ENCODE measurements around the gene TMEM247. TPM values are rescaled to one million over a fixed set of nuclear protein-coding genes. Genes with fewer than 3 reads are reported as not detected.

TMEM247 gene
- total RNA-seq, 2 experiments from 2014 or later, result not detected

DNA sequence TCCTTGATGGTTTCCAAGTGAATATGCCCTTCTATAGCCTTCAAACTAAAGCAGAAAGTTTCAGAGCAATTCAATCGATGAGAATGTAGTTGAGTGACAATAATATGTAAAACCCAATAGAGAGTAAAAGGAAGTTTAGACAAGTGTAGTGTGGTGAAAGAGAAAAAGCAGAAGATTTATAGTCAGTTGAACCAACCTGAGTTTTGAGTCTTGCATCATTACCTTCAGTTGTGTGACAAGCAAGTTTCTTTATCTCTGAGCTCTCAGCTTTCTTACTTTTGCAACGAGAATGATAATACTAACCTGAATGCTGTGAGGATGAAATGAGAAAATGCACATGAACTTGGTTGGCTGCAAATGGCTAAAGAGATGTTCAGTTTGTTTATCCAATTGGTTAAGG, 40.6 kb upstream of the TMEM247 start:
- H3K36me3 Mint-ChIP-seq (ENCODE audit: low read depth), result no peaks in the 10 kb centered on the region
- H3K4me3 ChIP-seq (ENCODE audit: low read length), result no peak overlapping the region
- no peaks in the 10 kb centered on the region for H3K9me3 Mint-ChIP-seq
- peaks cover 32% of the 10 kb centered on the region for H3K4me1 Mint-ChIP-seq (ENCODE audit: low read depth)
- H3K27ac ChIP-seq (ENCODE audit: low read depth in 1 of 2, low read length in 2 of 2), result no peak overlapping the region
- H3K27ac Mint-ChIP-seq, result peak overlapping the region; percentile 32
- no peaks in the 10 kb centered on the region for H3K36me3 ChIP-seq (ENCODE audit: insufficient read depth, low read length)
- ATAC-seq (ENCODE audit: poor library complexity) (no peak), DNase-seq (no peak)
- peaks cover 19% of the 10 kb centered on the region for H3K4me1 ChIP-seq (ENCODE audit: insufficient read depth, low read length)
- POLR2A ChIA-PET, result no interaction called here
- TF ChIP-seq, protein P1, sequence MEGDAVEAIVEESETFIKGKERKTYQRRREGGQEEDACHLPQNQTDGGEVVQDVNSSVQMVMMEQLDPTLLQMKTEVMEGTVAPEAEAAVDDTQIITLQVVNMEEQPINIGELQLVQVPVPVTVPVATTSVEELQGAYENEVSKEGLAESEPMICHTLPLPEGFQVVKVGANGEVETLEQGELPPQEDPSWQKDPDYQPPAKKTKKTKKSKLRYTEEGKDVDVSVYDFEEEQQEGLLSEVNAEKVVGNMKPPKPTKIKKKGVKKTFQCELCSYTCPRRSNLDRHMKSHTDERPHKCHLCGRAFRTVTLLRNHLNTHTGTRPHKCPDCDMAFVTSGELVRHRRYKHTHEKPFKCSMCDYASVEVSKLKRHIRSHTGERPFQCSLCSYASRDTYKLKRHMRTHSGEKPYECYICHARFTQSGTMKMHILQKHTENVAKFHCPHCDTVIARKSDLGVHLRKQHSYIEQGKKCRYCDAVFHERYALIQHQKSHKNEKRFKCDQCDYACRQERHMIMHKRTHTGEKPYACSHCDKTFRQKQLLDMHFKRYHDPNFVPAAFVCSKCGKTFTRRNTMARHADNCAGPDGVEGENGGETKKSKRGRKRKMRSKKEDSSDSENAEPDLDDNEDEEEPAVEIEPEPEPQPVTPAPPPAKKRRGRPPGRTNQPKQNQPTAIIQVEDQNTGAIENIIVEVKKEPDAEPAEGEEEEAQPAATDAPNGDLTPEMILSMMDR (IDR thresholded peaks at IDR 0.05), result no peak
- H3K27me3 ChIP-seq (ENCODE audit: control insufficient read depth in 1 of 2, insufficient read depth in 2 of 2, low read length in 2 of 2), result no peaks in the 10 kb centered on the region
- CTCF ChIA-PET, result no interaction called here
- no peaks in the 10 kb centered on the region for H3K9me3 ChIP-seq (ENCODE audit: control insufficient read depth in 1 of 2, insufficient read depth in 1 of 2, low read length in 2 of 2)
- no peak overlapping the region for H3K4me3 Mint-ChIP-seq
- H3K27me3 Mint-ChIP-seq, result no peaks in the 10 kb centered on the region
- intact Hi-C loops (cut with DNase I, micrococcal nuclease), result no loop called here

DNA sequence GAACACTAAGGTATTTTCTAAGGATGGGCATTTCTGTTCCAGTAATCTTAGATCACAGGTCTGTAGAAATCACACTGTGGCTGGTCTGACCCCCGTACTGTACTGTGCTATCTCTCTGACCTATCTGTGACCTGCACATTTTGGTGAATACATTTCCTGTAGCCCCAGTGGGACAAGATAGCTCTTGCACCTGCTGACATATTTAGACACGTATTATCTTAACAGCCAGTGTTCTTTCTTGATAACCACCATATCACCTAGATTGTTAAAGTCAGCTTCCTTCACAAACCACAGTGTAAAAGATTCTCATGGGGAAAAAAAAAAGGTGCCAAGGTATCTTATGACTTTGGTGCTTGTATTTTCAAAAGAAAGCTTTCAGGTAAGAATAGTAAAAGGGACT, 39.8 kb upstream of the TMEM247 start:
- Mint-ChIP-seq H3K27ac (peak overlapping the region; percentile 32), H3K36me3 (ENCODE audit: low read depth) (no peaks in the 10 kb centered on the region), H3K4me3 (peak overlapping the region; percentile 43), H3K9me3 (no peaks in the 10 kb centered on the region), H3K27me3 (no peaks in the 10 kb centered on the region), H3K4me1 (ENCODE audit: low read depth) (peaks cover 32% of the 10 kb centered on the region)
- Histone ChIP-seq H3K4me1 (ENCODE audit: insufficient read depth, low read length) (peaks cover 19% of the 10 kb centered on the region), H3K36me3 (ENCODE audit: insufficient read depth, low read length) (no peaks in the 10 kb centered on the region), H3K27me3 (ENCODE audit: control insufficient read depth in 1 of 2, insufficient read depth in 2 of 2, low read length in 2 of 2) (no peaks in the 10 kb centered on the region), H3K9me3 (ENCODE audit: control insufficient read depth in 1 of 2, insufficient read depth in 1 of 2, low read length in 2 of 2) (no peaks in the 10 kb centered on the region), H3K4me3 (ENCODE audit: low read length) (no peak overlapping the region), H3K27ac (ENCODE audit: low read depth in 1 of 2, low read length in 2 of 2) (no peak overlapping the region)
- TF ChIP-seq, protein P1 (IDR thresholded peaks at IDR 0.05), result no peak
- DNase-seq (peak in 3 of 14 experiments; percentile 55 to 82 (median 72)), ATAC-seq (ENCODE audit: poor library complexity) (peak; percentile 97)
- POLR2A ChIA-PET, result interaction anchor here (0.6 kb wide), 1 partner anchor 585 kb away, joined by 3 read pairs; no protein-coding TSS in a partner anchor
- intact Hi-C loops (cut with DNase I, micrococcal nuclease), result no loop called here
- CTCF ChIA-PET, result no interaction called here

DNA sequence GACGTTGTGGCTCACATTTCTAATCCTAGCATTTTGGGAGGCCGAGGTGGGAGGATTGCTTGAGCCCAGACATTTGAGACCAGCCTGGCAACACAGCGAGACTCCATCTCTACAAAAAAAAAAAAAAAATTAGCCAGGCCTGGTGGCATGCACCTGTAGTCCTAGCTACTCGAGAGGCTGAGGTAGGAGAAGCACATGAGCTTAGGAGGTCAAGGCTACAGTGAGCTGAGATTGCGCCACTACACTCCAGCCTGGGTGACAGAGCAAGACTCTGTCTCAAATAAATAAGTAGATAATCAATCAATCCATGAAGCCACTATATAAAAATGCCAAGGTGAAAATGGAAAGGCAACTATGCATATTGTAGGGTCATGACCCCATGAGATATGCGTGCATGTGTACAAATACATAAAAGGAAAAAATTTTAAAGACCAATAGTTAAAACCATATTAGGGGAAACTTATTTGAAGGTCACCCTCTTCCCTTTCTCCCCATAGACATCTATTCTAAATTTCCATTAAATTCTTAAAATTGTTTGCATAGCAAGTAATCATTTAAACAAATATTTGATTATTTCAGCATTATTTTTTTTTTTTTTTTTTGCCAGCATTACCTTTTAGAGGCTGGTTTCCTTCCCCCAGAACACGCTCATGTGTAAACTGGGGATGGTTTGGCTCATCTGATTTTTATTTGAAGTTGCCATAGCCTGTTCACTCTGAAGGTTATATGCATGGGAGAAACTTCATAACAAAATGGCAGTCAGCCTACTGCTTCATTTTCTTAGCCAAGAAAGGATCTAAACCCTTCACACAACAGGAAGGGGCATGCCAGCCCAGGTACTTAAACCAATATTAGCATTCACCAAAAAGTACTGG, 37.3 kb upstream of the TMEM247 start:
- Mint-ChIP-seq H3K4me3 (no peak overlapping the region), H3K4me1 (ENCODE audit: low read depth) (peaks cover 32% of the 10 kb centered on the region), H3K27me3 (no peaks in the 10 kb centered on the region), H3K9me3 (peaks cover 10% of the 10 kb centered on the region), H3K27ac (no peak overlapping the region), H3K36me3 (ENCODE audit: low read depth) (no peaks in the 10 kb centered on the region)
- TF ChIP-seq, protein P1 (IDR thresholded peaks at IDR 0.05), result no peak
- no peak overlapping the region for H3K27ac ChIP-seq (ENCODE audit: low read depth in 1 of 2, low read length in 2 of 2)
- H3K36me3 ChIP-seq (ENCODE audit: insufficient read depth, low read length), result no peaks in the 10 kb centered on the region
- H3K27me3 ChIP-seq (ENCODE audit: control insufficient read depth in 1 of 2, insufficient read depth in 2 of 2, low read length in 2 of 2), result no peaks in the 10 kb centered on the region
- H3K4me3 ChIP-seq (ENCODE audit: low read length), result no peak overlapping the region
- peaks cover 15% of the 10 kb centered on the region for H3K4me1 ChIP-seq (ENCODE audit: insufficient read depth, low read length)
- intact Hi-C loops (cut with DNase I, micrococcal nuclease), result no loop called here
- CTCF ChIA-PET, result no interaction called here
- H3K9me3 ChIP-seq (ENCODE audit: control insufficient read depth in 1 of 2, insufficient read depth in 1 of 2, low read length in 2 of 2), result peaks cover 0 to 6% of the 10 kb centered on the region in 2 experiments
- no peak for DNase-seq
- POLR2A ChIA-PET, result no interaction called here
- no peak for ATAC-seq (ENCODE audit: poor library complexity)

Measured in CD4-positive, alpha-beta T cell (primary cell).